Stimulated activated CD4-positive, alpha-beta T cell treated with anti-CD3 and anti-CD28 coated beads, Interleukin-2, amount 100 ng/mL, for 4 hours (primary cell): ENCODE data around the gene MYO1B.

Experiments
- DNase-seq: peaks from one replicate; pipeline ENCODE4 v3.0.0-alpha.2; 2020; ENCODE audit warnings: low read depth

Gene MYO1B

DNA sequence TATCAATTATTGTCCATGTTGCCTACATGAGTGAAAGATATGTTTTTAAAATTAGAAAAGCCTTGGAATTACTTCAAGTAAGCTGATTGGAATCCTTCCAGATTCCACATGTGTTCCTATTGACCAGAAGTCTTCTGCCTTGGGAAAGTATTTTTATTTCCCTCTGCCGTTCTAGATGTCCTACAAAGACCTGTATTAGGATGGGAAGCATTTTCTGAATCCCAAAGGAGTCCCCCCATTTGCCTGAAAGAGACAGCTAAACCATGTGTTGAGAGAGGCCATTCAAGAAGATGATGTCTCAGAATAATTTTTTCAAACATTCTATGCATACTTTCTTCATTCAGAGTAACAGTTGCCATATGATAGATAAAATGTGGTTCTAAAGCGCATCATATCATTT is 19.0 kb upstream of the MYO1B start:
- no peak for DNase-seq

DNA sequence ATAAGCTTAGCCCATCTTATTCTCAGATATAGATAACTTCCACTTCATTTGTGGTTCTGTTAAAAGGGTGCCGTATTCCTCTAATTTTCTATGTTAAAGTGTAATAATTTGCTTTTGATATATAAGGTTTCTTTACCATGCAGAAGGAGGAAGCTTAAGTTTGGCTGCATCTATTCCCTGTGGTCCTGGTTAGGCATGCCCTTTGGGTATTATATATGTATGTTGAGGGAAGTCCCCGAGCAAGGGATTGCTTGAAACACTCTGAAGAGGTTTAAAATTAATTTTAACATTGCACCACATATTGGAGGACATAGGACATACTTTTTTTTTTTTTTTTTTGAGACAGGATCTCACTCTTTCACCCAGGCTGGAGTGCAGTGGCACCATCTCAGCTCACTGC is 16.9 kb upstream of the MYO1B start:
- DNase-seq: no peak

DNA sequence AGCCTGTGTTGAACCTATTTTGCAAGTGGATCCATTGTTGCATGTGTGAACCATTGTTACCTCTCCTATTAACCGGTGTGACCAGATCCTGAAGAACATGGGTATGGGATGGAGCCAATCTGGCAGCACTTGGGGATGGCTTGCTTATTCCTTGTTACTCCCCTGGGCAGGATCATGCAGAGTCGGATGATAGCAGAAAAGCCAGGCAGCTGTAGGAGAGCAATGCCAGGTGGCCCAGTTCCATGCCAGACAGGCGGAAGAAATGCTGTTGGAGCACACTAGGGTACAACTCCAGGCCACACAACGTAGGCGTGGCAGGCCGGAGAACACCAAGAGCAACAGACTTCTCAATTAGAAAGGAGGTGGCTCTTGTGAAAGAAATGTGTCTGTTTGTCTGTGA is 16.3 kb upstream of the MYO1B start:
- no peak for DNase-seq

DNA sequence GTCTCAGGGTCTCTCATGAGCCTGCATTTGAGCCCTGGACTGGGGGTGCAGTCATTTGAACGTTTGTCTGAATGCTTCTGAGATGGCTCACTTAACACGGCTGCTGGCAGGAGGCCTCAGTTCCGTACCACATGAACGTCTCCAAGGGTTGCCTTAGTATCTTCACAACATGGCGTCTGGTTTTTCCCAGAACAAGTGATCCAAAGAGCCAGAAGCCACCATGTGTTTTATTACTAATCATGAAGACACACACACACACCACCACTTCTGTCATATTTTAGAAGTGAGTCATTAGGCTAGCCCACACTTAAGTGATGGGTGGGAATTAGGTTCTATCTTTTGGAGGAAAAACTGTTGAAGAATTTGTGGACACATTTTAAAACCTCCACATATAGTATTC is 15.0 kb upstream of the MYO1B start:
- DNase-seq: no peak

GRCh38 chr2:191231995-191232394 is 13.2 kb upstream of the MYO1B start:
- DNase-seq: no peak

- DNase-seq: no peak
Observed at GRCh38 chr2:191233533-191233932, 11.7 kb upstream of the MYO1B start.

- no peak for DNase-seq
Observed at GRCh38 chr2:191234376-191234775, 10.8 kb upstream of the MYO1B start.

DNA sequence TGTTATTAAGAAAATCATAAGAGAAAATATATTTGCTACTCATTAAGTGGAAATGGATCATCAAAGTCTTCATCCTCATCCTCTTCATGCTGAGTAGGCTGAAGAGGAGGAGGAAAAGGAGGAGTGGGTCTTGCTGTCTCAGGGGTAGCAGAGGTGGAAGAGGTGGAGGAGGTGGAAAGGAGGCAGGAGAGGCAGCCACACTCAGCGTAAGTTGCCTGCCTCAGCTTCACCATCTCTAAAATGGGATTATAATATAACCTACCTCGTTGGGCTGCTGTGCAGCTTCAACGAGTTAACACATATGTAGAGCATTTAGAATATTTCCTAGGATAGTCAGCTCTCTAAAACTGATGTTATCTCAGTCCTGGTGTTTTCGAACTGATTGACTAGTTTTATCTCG is 4.3 kb upstream of the MYO1B start:
- DNase-seq: no peak

- DNase-seq: no peak
Observed at GRCh38 chr2:191241418-191241817, 3.8 kb upstream of the MYO1B start.

- DNase-seq: no peak
Observed at GRCh38 chr2:191243154-191243553, 2.0 kb upstream of the MYO1B start.

GRCh38 chr2:191244350-191244749 is 854 bp upstream of the MYO1B start:
- no peak for DNase-seq

- DNase-seq: no peak
Observed at GRCh38 chr2:191245869-191246531, 796 bp downstream of the MYO1B start.

GRCh38 chr2:191246820-191247380 is 1.7 kb downstream of the MYO1B start:
- DNase-seq: no peak

GRCh38 chr2:191247381-191248057 is 2.3 kb downstream of the MYO1B start:
- no peak for DNase-seq

- no peak for DNase-seq
Observed at GRCh38 chr2:191249156-191249813, 4.1 kb downstream of the MYO1B start.

- no peak for DNase-seq
Observed at GRCh38 chr2:191250400-191250799, 5.2 kb downstream of the MYO1B start.

DNA sequence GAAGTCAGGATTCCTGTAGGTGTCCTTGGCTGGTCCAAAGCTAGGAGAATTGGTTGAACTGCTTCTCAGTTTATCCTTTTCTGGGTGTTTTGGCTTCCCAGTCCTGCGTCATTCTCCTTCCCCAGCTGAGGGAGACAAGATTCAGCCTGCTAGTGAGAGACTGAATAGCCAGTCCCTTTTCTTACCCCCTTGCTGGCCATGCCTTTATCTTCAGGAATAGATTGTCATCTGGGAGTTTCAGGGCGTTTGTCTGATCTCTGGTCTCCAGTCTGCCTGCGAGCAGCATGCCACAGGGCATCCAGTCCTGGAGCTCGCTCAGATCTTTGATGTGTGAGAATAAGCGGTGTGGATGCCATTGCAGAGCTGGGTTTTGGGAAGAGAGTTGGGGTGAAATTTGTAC is 5.8 kb downstream of the MYO1B start:
- DNase-seq: no peak

GRCh38 chr2:191252699-191253098 is 7.5 kb downstream of the MYO1B start:
- no peak for DNase-seq

GRCh38 chr2:191253476-191253875 is 8.3 kb downstream of the MYO1B start:
- DNase-seq: no peak

DNA sequence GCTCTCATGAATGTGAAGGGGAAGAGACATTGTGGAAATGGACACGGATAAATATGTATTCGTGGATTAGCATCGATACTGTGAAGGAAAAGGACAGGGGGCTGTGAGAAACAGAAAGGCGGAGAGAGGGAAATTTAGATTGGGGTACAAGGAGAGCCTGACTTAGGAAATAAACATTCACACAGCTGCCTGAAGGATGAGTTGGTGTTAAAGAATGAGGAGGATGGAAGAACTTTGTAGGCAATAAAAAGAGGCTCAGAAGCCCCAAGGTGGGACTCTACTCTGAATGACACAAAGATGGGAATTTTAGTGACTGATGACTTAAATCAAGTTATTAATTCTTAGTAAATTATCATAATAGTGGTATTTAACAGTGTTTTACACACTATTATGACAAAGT is 10.1 kb downstream of the MYO1B start:
- DNase-seq: no peak

DNA sequence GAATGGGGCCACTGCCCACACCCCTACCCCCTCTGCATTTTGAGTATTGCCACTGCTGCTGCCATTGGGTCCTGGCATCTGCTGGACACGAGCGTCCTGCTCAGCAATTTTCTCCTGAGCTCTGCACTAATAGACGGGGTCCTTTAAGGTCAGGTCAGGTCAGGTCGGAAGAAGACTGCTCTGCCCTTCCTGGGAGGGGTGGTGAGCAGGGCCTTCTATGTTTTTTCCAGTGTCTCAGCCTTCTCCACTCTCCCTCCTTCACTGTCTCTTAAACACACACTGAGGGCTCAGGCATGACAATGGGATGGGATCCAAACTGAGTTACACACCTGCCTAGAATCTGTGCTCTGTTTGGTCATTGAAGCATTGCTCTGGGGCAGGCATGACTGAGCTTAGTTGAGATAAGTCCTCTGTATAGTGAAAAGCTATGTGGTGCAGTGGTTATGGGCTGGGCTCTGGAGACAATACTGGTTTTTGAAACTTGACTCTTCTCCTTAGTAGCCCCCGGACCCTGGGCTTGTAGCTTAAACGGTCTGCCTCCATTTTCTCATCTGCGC is 10.6 kb downstream of the MYO1B start:
- no peak for DNase-seq

DNA sequence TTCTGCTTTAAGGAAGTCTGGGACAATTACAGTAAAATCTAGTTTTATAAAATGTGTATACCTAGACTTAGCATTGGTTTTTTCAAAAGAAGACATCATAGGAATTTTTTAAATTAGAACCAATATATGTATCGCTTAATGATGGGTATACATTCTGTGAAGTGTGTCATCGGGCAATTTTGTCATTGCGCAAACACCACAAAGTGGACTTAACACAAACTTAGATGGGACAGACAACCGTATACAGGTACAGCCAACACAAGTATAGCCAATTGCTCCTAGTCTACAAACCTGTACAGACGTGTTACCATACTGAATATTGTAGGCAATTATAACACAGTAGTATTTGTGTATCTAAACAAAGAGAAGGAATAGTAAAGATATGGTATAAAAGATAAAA is 12.7 kb downstream of the MYO1B start:
- DNase-seq: no peak

DNA sequence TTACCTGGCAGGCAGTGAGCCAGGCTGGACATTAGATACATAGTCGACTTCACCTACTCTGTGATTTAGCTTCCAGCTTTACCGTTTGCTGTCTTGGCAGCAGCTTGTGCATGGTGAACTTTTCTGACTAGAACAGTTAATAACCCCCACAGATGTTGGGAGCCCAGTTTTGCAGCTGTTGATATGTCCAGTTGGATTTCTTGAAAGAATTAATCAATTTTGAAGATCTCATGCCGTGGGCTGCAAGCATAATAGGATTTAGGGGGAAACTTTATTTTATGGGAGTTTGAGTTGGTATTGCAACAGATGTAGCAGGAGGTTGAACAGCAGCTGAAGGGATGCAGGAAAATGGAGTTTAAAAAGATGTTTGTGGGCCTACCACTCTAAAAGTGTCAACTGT is 13.8 kb downstream of the MYO1B start:
- no peak for DNase-seq
